ENCODE data around the gene CHRD.
"Not testable (repeated sequence)": the region's sequence is repeated elsewhere in the genome, so short reads cannot be mapped to it uniquely, and the experiment has no call there.

CHRD gene

GRCh38 chr3:184428561-184429175 lies 48.8 kb downstream of the CHRD start:
- DNase-seq: no peak

- no peak for DNase-seq
Measured at GRCh38 chr3:184429786-184430185, 49.9 kb downstream of the CHRD start.

GRCh38 chr3:184430940-184431339 lies 51.1 kb downstream of the CHRD start:
- DNase-seq: no peak

GRCh38 chr3:184433178-184433577 lies 53.3 kb downstream of the CHRD start:
- not testable (repeated sequence) for DNase-seq

GRCh38 chr3:184439096-184439495 lies 59.2 kb downstream of the CHRD start:
- DNase-seq: no peak

All from CD4-positive, alpha-beta T cell treated with Interleukin-4 for 4 hours (primary cell).